Astrocyte of the spinal cord (primary cell): ENCODE data around the gene PARP3.

Experiments used
- DNase-seq: peaks from one replicate; pipeline ENCODE4 v3.0.0; 2011; ENCODE audit warnings: low read depth, low spot score
- H3K4me3 ChIP-seq: 2 replicates; pipeline ENCODE4 v1.5.1; 2011; ENCODE audit warnings: low read depth, mild to moderate bottlenecking, low read length, moderate library complexity
- CTCF ChIP-seq: IDR thresholded peaks from 2 replicates; pipeline ENCODE4 v1.5.1; 2012; ENCODE audit warnings: low read depth, mild to moderate bottlenecking, low read length, inconsistent platforms
- in situ Hi-C: cut with HindIII; loops from 2 replicates; pipeline ENCODE4 v1.10.0; 2017; ENCODE audit warnings: low sequenced_read_pairs

The PARP3 gene

GRCh38 chr3:51945031-51945840 lies 3.1 kb downstream of the PARP3 start:
- in situ Hi-C loops, result no loop called here
- H3K4me3 ChIP-seq, result no peak overlapping the region
- no peak for DNase-seq
- TF ChIP-seq CTCF, result no peak

GRCh38 chr3:51945926-51946705 lies 4.0 kb downstream of the PARP3 start:
- TF ChIP-seq CTCF, result no peak
- no peak overlapping the region for H3K4me3 ChIP-seq
- in situ Hi-C loops, result no loop called here
- no peak for DNase-seq

- in situ Hi-C loops, result no loop called here
- no peak for DNase-seq
- TF ChIP-seq CTCF, result no peak
- H3K4me3 ChIP-seq, result no peak overlapping the region
These were observed 4.6 kb downstream of the PARP3 start for GRCh38 chr3:51946796-51947195.

- no peak overlapping the region for H3K4me3 ChIP-seq
- no peak for TF ChIP-seq CTCF
- in situ Hi-C loops, result no loop called here
These were observed 5.2 kb downstream of the PARP3 start for GRCh38 chr3:51947215-51947900.

GRCh38 chr3:51948016-51948580 lies 5.9 kb downstream of the PARP3 start:
- no peak overlapping the region for H3K4me3 ChIP-seq
- TF ChIP-seq CTCF, result no peak
- in situ Hi-C loops, result no loop called here
- no peak for DNase-seq

More at GRCh38 chr3:51947215-51947900, 5.2 kb downstream of the PARP3 start:
- DNase-seq, result no peak

GRCh38 chr3:51949121-51949520 lies 7.0 kb downstream of the PARP3 start:
- H3K4me3 ChIP-seq, result no peak overlapping the region
- no peak for TF ChIP-seq CTCF
- in situ Hi-C loops, result no loop called here
- DNase-seq, result no peak
